ENCODE results near the gene HMCES. TPM values are rescaled to one million over a fixed set of nuclear protein-coding genes. Genes with fewer than 3 reads are reported as not detected.

Gene HMCES
- total RNA-seq, 4 donors from 2014 or later, result 11.3 to 32.6 (median 23.9) TPM

DNA sequence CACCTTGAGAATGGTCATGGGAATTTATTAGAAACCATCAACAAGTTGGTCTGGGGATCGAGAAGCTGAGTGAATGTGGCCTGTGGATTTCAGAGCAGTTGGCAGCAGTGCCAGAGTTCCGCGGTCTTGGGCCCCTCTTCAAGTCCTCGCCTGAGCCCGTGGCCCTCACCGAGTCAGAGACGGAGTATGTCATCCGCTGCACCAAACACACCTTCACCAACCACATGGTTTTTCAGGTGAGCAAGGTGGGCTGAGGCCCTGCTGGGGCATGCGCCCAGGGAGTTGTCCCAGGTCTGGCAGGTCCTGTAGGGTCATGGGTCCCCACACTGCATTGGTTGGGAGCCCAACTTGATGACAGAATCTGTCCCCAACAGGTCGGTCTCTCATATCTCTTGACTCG, 7.0 kb upstream of the HMCES start:
- H3K36me3 ChIP-seq, result peaks cover 0 to 84% (median 49%) of the 10 kb centered on the region in 4 donors
- intact Hi-C loops (cut with DNase I; ENCODE audit: low total_unique reads) (no loop called here), in situ Hi-C loops (cut with MboI; ENCODE audit: low pct_ligation_motif_present in 1 of 4, low pct_unique_long_range_greater_than_20kb in 1 of 4, low sequenced_read_pairs in 3 of 4) (no loop called here)
- no peak for DNase-seq
- no peak for TF ChIP-seq POLR2A (IDR thresholded peaks at IDR 0.05)
- no peak for TF ChIP-seq POLR2AphosphoS5 (IDR thresholded peaks at IDR 0.05)
- 91 to 96% methylated on average over 8 to 11 of the region's 11 CpGs for WGBS, 2 donors (ENCODE audit: low coverage in 1 of 2)
- H3K9me3 ChIP-seq, result no peaks in the 10 kb centered on the region
- H3K27ac ChIP-seq, result no peak overlapping the region
- no peak overlapping the region for H3K4me3 ChIP-seq
- H3K27me3 ChIP-seq, result no peaks in the 10 kb centered on the region
- H3K4me1 ChIP-seq, result no peaks in the 10 kb centered on the region

DNA sequence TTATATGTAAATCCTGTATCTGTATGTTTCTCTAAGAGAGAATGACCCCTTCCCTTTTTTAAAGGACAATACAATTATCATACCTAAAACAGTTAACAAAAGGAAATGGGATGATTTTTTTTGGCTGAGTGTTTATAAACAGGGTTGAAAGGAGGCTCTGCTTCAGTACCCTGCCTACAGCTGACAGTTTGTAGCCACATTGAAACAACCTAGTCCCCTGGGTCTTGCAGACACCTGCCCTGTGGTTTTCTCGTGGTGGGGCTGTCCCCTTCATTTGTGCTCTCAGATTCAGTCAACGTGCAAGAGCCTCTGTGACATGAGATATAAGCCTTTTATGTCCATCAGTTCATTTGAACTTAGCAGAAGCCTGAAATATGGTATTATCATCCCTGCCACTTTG, 2.3 kb upstream of the HMCES start:
- peak; percentile 47 for DNase-seq
- Histone ChIP-seq H3K4me3 (no peak overlapping the region), H3K9me3 (no peaks in the 10 kb centered on the region), H3K27ac (no peak overlapping the region), H3K27me3 (no peaks in the 10 kb centered on the region), H3K4me1 (peaks cover 14 to 27% (median 18%) of the 10 kb centered on the region in 4 donors), H3K36me3 (peaks cover 0 to 40% (median 19%) of the 10 kb centered on the region in 4 donors)
- WGBS, 2 donors (ENCODE audit: low coverage in 1 of 2), result 50% methylated on average over 2 of the region's 2 CpGs; no CpG with 5 or more reads in 1 of the 2 donors
- TF ChIP-seq, protein P1, sequence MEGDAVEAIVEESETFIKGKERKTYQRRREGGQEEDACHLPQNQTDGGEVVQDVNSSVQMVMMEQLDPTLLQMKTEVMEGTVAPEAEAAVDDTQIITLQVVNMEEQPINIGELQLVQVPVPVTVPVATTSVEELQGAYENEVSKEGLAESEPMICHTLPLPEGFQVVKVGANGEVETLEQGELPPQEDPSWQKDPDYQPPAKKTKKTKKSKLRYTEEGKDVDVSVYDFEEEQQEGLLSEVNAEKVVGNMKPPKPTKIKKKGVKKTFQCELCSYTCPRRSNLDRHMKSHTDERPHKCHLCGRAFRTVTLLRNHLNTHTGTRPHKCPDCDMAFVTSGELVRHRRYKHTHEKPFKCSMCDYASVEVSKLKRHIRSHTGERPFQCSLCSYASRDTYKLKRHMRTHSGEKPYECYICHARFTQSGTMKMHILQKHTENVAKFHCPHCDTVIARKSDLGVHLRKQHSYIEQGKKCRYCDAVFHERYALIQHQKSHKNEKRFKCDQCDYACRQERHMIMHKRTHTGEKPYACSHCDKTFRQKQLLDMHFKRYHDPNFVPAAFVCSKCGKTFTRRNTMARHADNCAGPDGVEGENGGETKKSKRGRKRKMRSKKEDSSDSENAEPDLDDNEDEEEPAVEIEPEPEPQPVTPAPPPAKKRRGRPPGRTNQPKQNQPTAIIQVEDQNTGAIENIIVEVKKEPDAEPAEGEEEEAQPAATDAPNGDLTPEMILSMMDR (IDR thresholded peaks at IDR 0.05), result no peak
- no peak for TF ChIP-seq POLR2A (IDR thresholded peaks at IDR 0.05)
- no peak for TF ChIP-seq POLR2AphosphoS5 (IDR thresholded peaks at IDR 0.05)
- TF ChIP-seq EP300 (IDR thresholded peaks at IDR 0.05; ENCODE audit: low read depth), result no peak
- intact Hi-C loops (cut with DNase I; ENCODE audit: low total_unique reads) (loop anchor here (5.0 kb wide), 1 partner anchor 41 kb away; a partner anchor contains a TSS), in situ Hi-C loops (cut with MboI; ENCODE audit: low pct_ligation_motif_present in 1 of 4, low pct_unique_long_range_greater_than_20kb in 1 of 4, low sequenced_read_pairs in 3 of 4) (no loop called here)

DNA sequence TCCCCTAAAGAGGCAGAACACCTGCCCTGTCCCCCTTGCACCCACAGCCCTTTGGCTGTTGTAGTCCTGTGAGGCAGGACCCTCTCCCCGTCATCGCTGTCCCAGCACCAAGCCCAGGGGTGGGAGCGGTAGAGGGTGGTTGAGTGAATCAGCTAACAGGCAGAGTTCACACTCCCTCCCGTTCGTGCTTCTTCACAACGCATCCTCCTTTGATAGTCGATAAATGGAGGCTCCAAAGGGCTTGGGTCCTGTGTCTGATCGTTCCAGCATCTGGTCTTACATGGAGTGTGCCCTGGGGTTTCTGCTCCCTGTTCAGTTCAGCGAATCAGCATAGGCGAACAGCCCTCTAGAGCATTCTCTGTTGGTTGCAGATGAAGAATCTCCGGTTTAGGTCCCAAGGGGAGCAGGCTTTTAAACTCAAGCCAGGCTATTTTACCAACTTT, 820 bp upstream of the HMCES start:
- Histone ChIP-seq H3K27ac (peak overlapping the region; percentile 92 to 98 (median 96)), H3K36me3 (peaks cover 0 to 27% (median 12%) of the 10 kb centered on the region in 4 donors), H3K9me3 (no peaks in the 10 kb centered on the region), H3K4me1 (peaks cover 16 to 39% (median 21%) of the 10 kb centered on the region in 4 donors), H3K27me3 (no peaks in the 10 kb centered on the region), H3K4me3 (peak overlapping the region in 2 of 4 donors; percentile 74 to 89)
- no peak for TF ChIP-seq EP300 (IDR thresholded peaks at IDR 0.05; ENCODE audit: low read depth)
- TF ChIP-seq, protein P1 (IDR thresholded peaks at IDR 0.05), result no peak
- no peak for TF ChIP-seq POLR2A (IDR thresholded peaks at IDR 0.05)
- TF ChIP-seq POLR2AphosphoS5 (IDR thresholded peaks at IDR 0.05), result no peak
- DNase-seq, result peak; percentile 19
- in situ Hi-C loops (cut with MboI; ENCODE audit: low pct_ligation_motif_present in 1 of 4, low pct_unique_long_range_greater_than_20kb in 1 of 4, low sequenced_read_pairs in 3 of 4), result no loop called here
- intact Hi-C loops (cut with DNase I; ENCODE audit: low total_unique reads), result loop anchor here (5.0 kb wide), 1 partner anchor 39 kb away; a partner anchor contains a TSS
- WGBS, 2 donors (ENCODE audit: low coverage in 1 of 2), result 79 to 88% methylated on average over 5 to 11 of the region's 11 CpGs

DNA sequence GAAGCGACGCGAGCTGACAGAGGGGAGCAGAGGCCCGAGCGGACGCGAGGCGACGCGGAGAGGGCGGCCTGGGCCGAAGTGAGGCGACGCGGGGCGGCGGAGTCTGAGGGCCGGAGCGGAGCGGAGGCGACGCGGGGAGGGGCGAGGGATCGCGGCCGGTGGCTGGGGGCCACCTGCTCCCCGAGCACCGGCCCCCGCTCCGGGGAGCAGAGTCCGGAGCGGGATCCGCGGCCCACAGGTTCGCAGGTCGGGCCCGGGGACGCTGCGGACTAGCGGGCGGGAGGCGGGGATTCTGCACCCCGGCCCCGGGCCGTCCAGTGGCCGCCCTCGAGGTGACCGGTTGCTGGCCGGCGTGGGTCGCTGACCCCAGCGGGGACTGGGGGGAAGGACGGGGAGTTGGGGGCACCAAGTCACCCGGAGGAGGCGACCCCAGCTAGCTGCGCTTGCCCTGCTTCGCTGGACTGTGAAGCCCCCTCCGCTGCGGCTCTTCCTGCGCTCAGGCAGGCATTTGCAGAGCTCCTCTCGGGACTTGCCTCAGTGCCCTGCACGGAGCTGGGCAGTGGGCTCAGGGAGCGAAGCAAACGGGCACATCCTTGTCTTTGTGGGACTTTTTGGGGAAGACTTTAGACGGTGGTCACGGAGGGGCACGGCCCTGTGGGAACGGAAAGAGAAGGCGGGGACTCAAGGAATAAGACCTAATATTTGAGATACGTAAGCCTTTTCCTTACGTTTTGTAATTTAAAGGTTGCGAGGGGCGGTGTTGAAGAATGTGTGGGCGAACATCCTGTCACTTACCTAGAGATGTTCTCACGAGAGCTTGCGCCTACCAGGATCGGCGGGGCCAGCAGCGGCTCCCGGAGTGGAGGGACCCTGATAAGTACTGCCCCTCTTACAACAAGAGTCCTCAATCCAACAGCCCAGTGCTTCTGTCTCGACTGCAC, 566 bp downstream of the HMCES start:
- in situ Hi-C loops (cut with MboI; ENCODE audit: low pct_ligation_motif_present in 1 of 4, low pct_unique_long_range_greater_than_20kb in 1 of 4, low sequenced_read_pairs in 3 of 4) (no loop called here), intact Hi-C loops (cut with DNase I; ENCODE audit: low total_unique reads) (loop anchor here (5.0 kb wide), 1 partner anchor 38 kb away; a partner anchor contains a TSS)
- Histone ChIP-seq H3K9me3 (no peaks in the 10 kb centered on the region), H3K27me3 (no peaks in the 10 kb centered on the region), H3K36me3 (peaks cover 0 to 20% (median 5%) of the 10 kb centered on the region in 4 donors), H3K4me3 (peak overlapping the region; percentile 74 to 89 (median 87)), H3K27ac (peak overlapping the region; percentile 92 to 98 (median 96)), H3K4me1 (peaks cover 16 to 39% (median 21%) of the 10 kb centered on the region in 4 donors)
- TF ChIP-seq, protein P1 (IDR thresholded peaks at IDR 0.05), result no peak
- TF ChIP-seq POLR2AphosphoS5 (IDR thresholded peaks at IDR 0.05) (peak in 1 of 3 donors; percentile 8), POLR2A (IDR thresholded peaks at IDR 0.05) (peak; percentile 34)
- WGBS, 2 donors (ENCODE audit: low coverage in 1 of 2), result 0 to 1% methylated on average over 8 to 51 of the region's 82 CpGs
- DNase-seq, result peak; percentile 47
